ENCODE results near the gene LIPF. TPM values are rescaled to one million over a fixed set of nuclear protein-coding genes. Genes with fewer than 3 reads are reported as not detected.
"Not testable (repeated sequence)": the region's sequence is repeated elsewhere in the genome, so short reads cannot be mapped to it uniquely, and the experiment has no call there.

Gene LIPF
- 0.18 TPM in 1 of 2 replicates, not detected in the other for total RNA-seq

GRCh38 chr10:88664142-88664541 is at the start of gene LIPF:
LIPF (plus strand) TSS chr10:88664442; CDS start chr10:88667298, 2,856 bp downstream.
- DNase-seq (ENCODE audit: extremely low read depth, low read depth, low spot score) = no peak

GRCh38 chr10:88616250-88616977 is 47.8 kb upstream of the LIPF start:
- DNase-seq (ENCODE audit: extremely low read depth, low read depth, low spot score) = no peak

- DNase-seq (ENCODE audit: extremely low read depth, low read depth, low spot score) = no peak
Measured at GRCh38 chr10:88617772-88618300, 46.4 kb upstream of the LIPF start.

GRCh38 chr10:88618496-88618895 is 45.7 kb upstream of the LIPF start:
- no peak for DNase-seq (ENCODE audit: extremely low read depth, low read depth, low spot score)

- no peak for DNase-seq (ENCODE audit: extremely low read depth, low read depth, low spot score)
Measured at GRCh38 chr10:88620441-88620840, 43.8 kb upstream of the LIPF start.

GRCh38 chr10:88623835-88624234 is 40.4 kb upstream of the LIPF start:
- no peak for DNase-seq (ENCODE audit: extremely low read depth, low read depth, low spot score)

GRCh38 chr10:88624840-88625239 is 39.4 kb upstream of the LIPF start:
- no peak for DNase-seq (ENCODE audit: extremely low read depth, low read depth, low spot score)

- DNase-seq (ENCODE audit: extremely low read depth, low read depth, low spot score) = no peak
Measured at GRCh38 chr10:88640186-88640585, 24.1 kb upstream of the LIPF start.

GRCh38 chr10:88642209-88642608 is 22.0 kb upstream of the LIPF start:
- no peak for DNase-seq (ENCODE audit: extremely low read depth, low read depth, low spot score)

- DNase-seq (ENCODE audit: extremely low read depth, low read depth, low spot score) = no peak
Measured at GRCh38 chr10:88642963-88643362, 21.3 kb upstream of the LIPF start.

- DNase-seq (ENCODE audit: extremely low read depth, low read depth, low spot score) = no peak
Measured at GRCh38 chr10:88647061-88647615, 17.1 kb upstream of the LIPF start.

- DNase-seq (ENCODE audit: extremely low read depth, low read depth, low spot score) = no peak
Measured at GRCh38 chr10:88651101-88651551, 13.1 kb upstream of the LIPF start.

- DNase-seq (ENCODE audit: extremely low read depth, low read depth, low spot score) = no peak
Measured at GRCh38 chr10:88652616-88653015, 11.6 kb upstream of the LIPF start.

GRCh38 chr10:88657901-88658300 is 6.3 kb upstream of the LIPF start:
- DNase-seq (ENCODE audit: extremely low read depth, low read depth, low spot score) = no peak

- DNase-seq (ENCODE audit: extremely low read depth, low read depth, low spot score) = no peak
Measured at GRCh38 chr10:88659725-88660597, 4.3 kb upstream of the LIPF start.

- no peak for DNase-seq (ENCODE audit: extremely low read depth, low read depth, low spot score)
Measured at GRCh38 chr10:88660598-88660884, 3.7 kb upstream of the LIPF start.

GRCh38 chr10:88661018-88661417 is 3.2 kb upstream of the LIPF start:
- DNase-seq (ENCODE audit: extremely low read depth, low read depth, low spot score) = no peak

- DNase-seq (ENCODE audit: extremely low read depth, low read depth, low spot score) = no peak
Measured at GRCh38 chr10:88661577-88661976, 2.7 kb upstream of the LIPF start.

- not testable (repeated sequence) for DNase-seq (ENCODE audit: extremely low read depth, low read depth, low spot score)
Measured at GRCh38 chr10:88663153-88663552, 1.1 kb upstream of the LIPF start.

GRCh38 chr10:88668465-88668864 is 4.2 kb downstream of the LIPF start:
- no peak for DNase-seq (ENCODE audit: extremely low read depth, low read depth, low spot score)

GRCh38 chr10:88670497-88670896 is 6.3 kb downstream of the LIPF start:
- DNase-seq (ENCODE audit: extremely low read depth, low read depth, low spot score) = no peak

All from glomerular endothelial cell (primary cell).